Camera-type eye (tissue), 1 donor: ENCODE data around the gene FRZB. TPM values are rescaled to one million over a fixed set of nuclear protein-coding genes. Genes with fewer than 3 reads are reported as not detected.

ENCODE experiments used
- total RNA-seq: library from RNA; depleted of rRNA; stranded (reverse); fragments of >200 nt; gene quantifications from one replicate; pipeline ENCODE4 v1.2.3, GENCODE V29; 2014

Gene FRZB
- total RNA-seq = 66.1 TPM

DNA sequence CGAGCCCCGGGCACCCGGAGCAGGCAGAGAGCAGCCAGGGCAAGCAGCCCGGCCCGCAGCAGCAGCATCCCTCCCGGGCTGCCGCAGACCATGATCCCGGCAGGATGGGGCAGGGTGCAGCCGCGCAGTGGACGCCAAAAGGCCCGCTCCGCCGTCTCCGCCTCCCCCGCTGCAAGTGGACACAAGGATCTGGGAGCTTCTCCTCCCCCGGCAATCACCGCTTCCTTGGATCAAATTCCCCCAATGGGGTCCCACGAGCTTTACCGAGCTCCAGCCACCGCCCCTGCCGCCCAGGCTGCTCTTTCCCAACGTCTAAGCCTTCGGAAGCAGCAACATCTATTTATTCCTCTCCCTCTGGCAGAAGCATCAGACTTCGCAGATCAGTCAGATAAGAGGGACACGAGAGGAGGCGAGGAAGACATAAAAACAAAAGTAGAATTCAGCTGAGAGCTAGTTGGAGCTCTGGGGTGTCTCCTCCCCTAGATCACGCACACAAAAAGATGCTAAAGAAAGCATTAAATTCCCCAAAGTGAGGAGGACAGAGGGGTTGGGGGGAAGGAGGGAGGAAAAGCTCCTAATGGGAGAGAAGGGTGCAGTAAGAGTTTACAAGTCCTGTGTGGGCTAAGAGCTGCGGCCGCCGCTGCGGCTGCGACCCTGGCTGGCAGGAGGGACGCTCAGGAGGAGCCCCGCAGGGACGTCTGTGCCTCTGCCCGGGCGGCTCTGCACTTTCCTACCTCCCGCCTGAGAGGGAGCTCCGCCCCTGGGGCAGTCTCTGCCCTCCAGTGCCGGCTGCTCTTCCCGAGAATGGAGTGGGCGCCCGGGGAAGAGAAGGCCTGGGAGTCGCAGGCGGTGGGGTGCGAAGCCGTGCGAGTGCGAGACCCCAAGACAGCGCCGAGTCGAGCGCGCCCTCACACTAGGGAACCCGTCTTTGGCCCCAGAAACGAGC is at the start of gene FRZB:
Gene FRZB (minus strand): TSS at position 177 of the 946 bp plus-strand sequence. CDS start 85 bp downstream, at position 92.

Other genes with a start within 250 kb of the FRZB start
- 80.4 TPM for gene DNAJC10, start 150.4 kb downstream of the FRZB start, total RNA-seq
- 195 TPM for gene NCKAP1, start 171.8 kb upstream of the FRZB start, total RNA-seq
- gene DUSP19, start 212.1 kb upstream of the FRZB start, total RNA-seq = 9.3 TPM